Gastroesophageal sphincter (tissue), 4 donors: ENCODE results near the gene AHSP. TPM values are rescaled to one million over a fixed set of nuclear protein-coding genes. Genes with fewer than 3 reads are reported as not detected.

Source experiments
- ATAC-seq: fragments of 150-250 bp; one replicate; pipeline ENCODE4 v1.9.1; 2016; ENCODE audit warnings: mild to moderate bottlenecking, moderate library complexity
- H3K27ac ChIP-seq, 4 donors: fragments of 200-600 bp; sonication (generic) in 3 of 4; 1 replicate in 3 of 4; 2 replicates in 1 of 4; pipeline ENCODE4 v1.5.1; 2016 to 2019
- H3K27me3 ChIP-seq: fragments of 200-600 bp; sonication (generic); one replicate; pipeline ENCODE4 v1.5.1; 2019
- H3K36me3 ChIP-seq, 2 donors: fragments of 200-600 bp; sonication (generic); one replicate each; pipeline ENCODE4 v1.5.1; 2019; ENCODE audit warnings: control low read depth in 1 of 2
- H3K4me1 ChIP-seq, 3 donors: fragments of 200-600 bp; sonication (generic); 1 replicate in 2 of 3; 2 replicates in 1 of 3; pipeline ENCODE4 v1.5.1; 2016 to 2019; ENCODE audit warnings: control low read depth in 2 of 3
- H3K4me3 ChIP-seq, 2 donors: fragments of 200-600 bp; sonication (generic); one replicate each; pipeline ENCODE4 v1.5.1; 2019; ENCODE audit warnings: mild to moderate bottlenecking in 1 of 2, moderate library complexity in 1 of 2
- H3K9me3 ChIP-seq, 3 donors: fragments of 200-600 bp; sonication (generic); one replicate each; pipeline ENCODE4 v1.5.1; 2017 to 2019; ENCODE audit warnings: control low read depth in 2 of 3
- CTCF ChIP-seq, 4 experiments: fragments of 200-600 bp in 2 of 4; fragments of 450-650 bp in 2 of 4; sonication (generic) in 1 of 4; IDR thresholded peaks; one replicate each; pipeline ENCODE4 v1.5.1; 2017 to 2019; ENCODE audit warnings: antibody characterized with exemption in 4 of 4, mild to moderate bottlenecking in 2 of 4, moderate library complexity in 2 of 4
- EP300 ChIP-seq: sonication (generic); formaldehyde crosslinking; IDR thresholded peaks from one replicate; pipeline ENCODE4 v1.6.1; 2017; ENCODE audit warnings: antibody characterized with exemption, mild to moderate bottlenecking
- POLR2A ChIP-seq, 2 donors: fragments of 450-650 bp; IDR thresholded peaks; one replicate each; pipeline ENCODE4 v1.6.1; 2017; ENCODE audit warnings: antibody characterized with exemption in 2 of 2, mild to moderate bottlenecking in 2 of 2, moderate library complexity in 1 of 2
- POLR2AphosphoS5 ChIP-seq: sonication (generic); formaldehyde crosslinking; IDR thresholded peaks from one replicate; pipeline ENCODE4 v1.6.1; 2017; ENCODE audit warnings: antibody characterized with exemption
- WGBS, 2 donors: methylation state at CpG; one replicate each; pipeline ENCODE4 v1.1.5; 2018; ENCODE audit warnings: low coverage in 1 of 2; 5-methylcytosine and 5-hydroxymethylcytosine counted together
- total RNA-seq, 4 donors: library from RNA; depleted of rRNA; stranded (reverse); fragments of >200 nt; gene quantifications; one replicate each; pipeline ENCODE4 v1.1.0, GENCODE V29; 2016

Gene AHSP
- total RNA-seq, 4 donors from 2014 or later = not detected

DNA sequence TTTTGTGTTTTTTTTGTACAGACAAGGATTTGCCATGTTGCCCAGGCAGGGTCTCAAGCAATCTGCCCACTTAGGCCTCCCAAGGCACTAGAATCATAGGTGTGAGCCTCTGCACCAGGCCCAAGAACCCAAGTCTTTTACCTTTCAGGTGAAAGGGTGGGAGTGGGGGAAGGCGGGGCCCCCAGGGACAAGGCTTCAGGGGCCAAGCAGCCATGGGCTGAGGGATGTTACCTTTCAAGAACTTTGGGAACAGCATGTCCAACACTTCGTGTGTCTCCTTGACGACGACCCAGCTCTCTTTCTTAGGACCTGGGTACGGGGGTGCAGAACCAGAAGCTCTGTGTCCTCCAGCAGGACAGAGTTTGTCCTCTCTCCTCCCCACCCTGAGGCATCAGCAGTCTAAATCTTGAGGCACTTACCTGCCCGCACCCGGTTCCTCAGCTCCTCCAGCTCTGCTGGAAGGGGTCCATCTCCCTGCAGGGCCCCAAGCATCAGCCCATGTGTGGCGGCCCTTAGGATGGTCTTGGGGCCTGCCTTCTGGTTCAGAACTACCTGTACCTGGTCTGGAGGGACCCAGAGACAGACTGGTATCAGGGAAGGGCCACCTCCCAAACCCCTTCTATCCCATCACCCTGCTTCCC lies 35.8 kb upstream of the AHSP start:
- Histone ChIP-seq H3K27me3 (peaks cover 21% of the 10 kb centered on the region), H3K4me3 (no peak overlapping the region), H3K27ac (no peak overlapping the region), H3K9me3 (no peaks in the 10 kb centered on the region), H3K36me3 (peaks cover 0 to 73% of the 10 kb centered on the region in 2 donors), H3K4me1 (peaks cover 0 to 22% (median 18%) of the 10 kb centered on the region in 3 donors)
- no peak for TF ChIP-seq POLR2AphosphoS5
- no peak for TF ChIP-seq EP300
- TF ChIP-seq POLR2A (IDR thresholded peaks at IDR 0.05) = no peak
- no peak for TF ChIP-seq CTCF (IDR thresholded peaks at IDR 0.05)
- WGBS, 2 donors = no CpG with 5 or more reads among the region's 8 CpGs
- ATAC-seq = no peak

DNA sequence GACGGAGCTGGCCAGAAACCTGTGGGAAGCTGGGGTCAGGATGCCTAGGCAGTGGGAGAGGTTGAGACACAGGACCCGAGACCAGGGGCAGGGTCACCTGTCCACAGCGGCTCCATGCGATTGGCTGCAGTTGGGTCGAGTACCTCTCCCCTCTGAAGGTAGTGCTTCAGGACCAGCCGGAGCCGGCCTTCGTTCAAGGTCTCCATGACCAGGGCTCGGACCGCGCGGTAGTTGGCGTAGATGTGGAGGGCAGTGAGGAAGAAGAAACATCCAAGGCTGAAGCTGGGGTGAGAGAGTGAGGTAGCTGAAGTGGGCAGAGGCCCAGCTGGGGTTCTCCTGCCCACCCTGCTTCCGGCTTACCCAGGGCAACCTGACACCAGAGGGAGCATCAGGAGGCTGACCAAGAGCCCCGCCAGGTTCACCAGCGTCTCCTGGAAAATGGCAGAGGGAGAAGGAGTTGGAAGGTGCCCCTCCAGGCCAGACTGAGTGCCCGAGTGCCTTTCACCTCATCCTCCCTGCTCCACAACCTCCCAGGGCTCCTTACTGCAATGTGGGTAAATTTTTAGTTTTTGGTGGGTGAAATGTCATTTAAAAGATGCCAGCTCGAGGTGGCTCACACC lies 34.1 kb upstream of the AHSP start:
- WGBS, 2 donors = 83 to 90% methylated on average over 1 to 5 of the region's 18 CpGs
- peaks cover 0 to 90% of the 10 kb centered on the region in 2 donors for H3K36me3 ChIP-seq
- ATAC-seq = no peak
- no peak overlapping the region for H3K4me3 ChIP-seq
- peaks cover 4% of the 10 kb centered on the region for H3K27me3 ChIP-seq
- no peaks in the 10 kb centered on the region for H3K9me3 ChIP-seq
- TF ChIP-seq EP300 = no peak
- no peak for TF ChIP-seq CTCF (IDR thresholded peaks at IDR 0.05)
- TF ChIP-seq POLR2A (IDR thresholded peaks at IDR 0.05) = no peak
- no peak for TF ChIP-seq POLR2AphosphoS5
- peaks cover 0 to 5% (median 1%) of the 10 kb centered on the region in 3 donors for H3K4me1 ChIP-seq
- no peak overlapping the region for H3K27ac ChIP-seq

- H3K4me1 ChIP-seq = no peaks in the 10 kb centered on the region
- H3K27me3 ChIP-seq = no peaks in the 10 kb centered on the region
- no peak for TF ChIP-seq CTCF (IDR thresholded peaks at IDR 0.05)
- TF ChIP-seq EP300 = no peak
- TF ChIP-seq POLR2A (IDR thresholded peaks at IDR 0.05) = no peak
- no peak for TF ChIP-seq POLR2AphosphoS5
- no peaks in the 10 kb centered on the region for H3K9me3 ChIP-seq
- H3K27ac ChIP-seq = no peak overlapping the region
- ATAC-seq = no peak
- 100% methylated on average over 1 of the region's 10 CpGs; no CpG with 5 or more reads in 1 of the 2 donors for WGBS, 2 donors
- H3K36me3 ChIP-seq = peaks cover 0 to 89% of the 10 kb centered on the region in 2 donors
- no peak overlapping the region for H3K4me3 ChIP-seq
Measured at GRCh38 chr16:31496670-31497069, 31.0 kb upstream of the AHSP start.

DNA sequence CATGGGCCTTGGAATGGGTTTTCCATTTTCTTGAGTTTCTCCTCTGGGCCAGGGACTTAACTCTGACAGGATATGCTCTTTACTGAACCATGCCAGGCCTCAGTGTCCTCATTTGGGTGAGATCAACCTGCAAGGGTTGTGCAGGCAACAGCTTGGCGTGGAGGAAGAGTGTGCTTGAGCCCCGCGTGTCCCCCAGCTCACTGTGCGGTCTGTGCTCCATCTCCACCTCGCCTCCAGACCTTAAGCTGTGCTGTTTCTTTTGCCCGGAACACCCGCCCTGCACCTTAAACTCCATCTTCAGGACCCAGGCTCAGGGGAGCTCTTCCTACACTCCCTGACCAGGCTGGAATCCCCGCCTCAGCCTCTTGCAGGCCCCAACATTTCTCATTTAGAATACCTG lies 29.2 kb upstream of the AHSP start:
- no peak for ATAC-seq
- WGBS, 2 donors = 90% methylated on average over 8 of the region's 8 CpGs; no CpG with 5 or more reads in 1 of the 2 donors
- Histone ChIP-seq H3K27ac (no peak overlapping the region), H3K4me3 (no peak overlapping the region), H3K36me3 (peaks cover 0 to 71% of the 10 kb centered on the region in 2 donors), H3K4me1 (peaks cover 0 to 13% (median 0%) of the 10 kb centered on the region in 3 donors), H3K9me3 (no peaks in the 10 kb centered on the region), H3K27me3 (no peaks in the 10 kb centered on the region)
- no peak for TF ChIP-seq POLR2A (IDR thresholded peaks at IDR 0.05)
- TF ChIP-seq CTCF (IDR thresholded peaks at IDR 0.05) = no peak
- no peak for TF ChIP-seq EP300
- no peak for TF ChIP-seq POLR2AphosphoS5

- Histone ChIP-seq H3K36me3 (peaks cover 0 to 63% of the 10 kb centered on the region in 2 donors), H3K27me3 (no peaks in the 10 kb centered on the region), H3K9me3 (no peaks in the 10 kb centered on the region), H3K4me1 (peaks cover 0 to 14% (median 0%) of the 10 kb centered on the region in 3 donors), H3K27ac (no peak overlapping the region), H3K4me3 (no peak overlapping the region)
- ATAC-seq = no peak
- 67 to 71% methylated on average over 1 of the region's 8 CpGs for WGBS, 2 donors
- TF ChIP-seq POLR2A (IDR thresholded peaks at IDR 0.05) = no peak
- no peak for TF ChIP-seq CTCF (IDR thresholded peaks at IDR 0.05)
- no peak for TF ChIP-seq EP300
- TF ChIP-seq POLR2AphosphoS5 = no peak
Measured at GRCh38 chr16:31499928-31500327, 27.8 kb upstream of the AHSP start.
